Glutamatergic neuron (in vitro differentiated cells): ENCODE data around the gene EPB41L1. TPM values are rescaled to one million over a fixed set of nuclear protein-coding genes. Genes with fewer than 3 reads are reported as not detected.

Experiments
- DNase-seq: peaks from one replicate; pipeline ENCODE4 v3.0.0; 2022
- H3K27ac Mint-ChIP-seq: one replicate; pipeline ENCODE4 v1.8.0; 2020; ENCODE audit warnings: mild to moderate bottlenecking, mixed read lengths, inconsistent platforms; ENCODE audit not compliant: unreplicated experiment
- H3K27me3 Mint-ChIP-seq: one replicate; pipeline ENCODE4 v1.8.0; 2020; ENCODE audit warnings: mild to moderate bottlenecking, moderate library complexity, mixed read lengths, inconsistent platforms; ENCODE audit not compliant: unreplicated experiment
- H3K36me3 Mint-ChIP-seq: one replicate; pipeline ENCODE4 v1.8.0; 2020; ENCODE audit warnings: mild to moderate bottlenecking, mixed read lengths, inconsistent platforms; ENCODE audit not compliant: unreplicated experiment
- H3K4me1 Mint-ChIP-seq: one replicate; pipeline ENCODE4 v1.8.0; 2020; ENCODE audit warnings: mild to moderate bottlenecking, low read depth, mixed read lengths, inconsistent platforms; ENCODE audit not compliant: unreplicated experiment
- H3K4me3 Mint-ChIP-seq: one replicate; pipeline ENCODE4 v1.8.0; 2020; ENCODE audit warnings: mild to moderate bottlenecking, mixed read lengths, inconsistent platforms; ENCODE audit not compliant: unreplicated experiment
- H3K9me3 Mint-ChIP-seq: one replicate; pipeline ENCODE4 v1.8.0; 2020; ENCODE audit warnings: mild to moderate bottlenecking, moderate library complexity, mixed read lengths, inconsistent platforms; ENCODE audit not compliant: unreplicated experiment
- CTCF ChIP-seq: fragments of 200-600 bp; sonication (generic); IDR thresholded peaks from one replicate; pipeline ENCODE4 v1.5.0; 2021; ENCODE audit not compliant: partially characterized antibody, unreplicated experiment
- total RNA-seq: library from RNA; stranded (reverse); fragmentation: NEBNext Ultra II Directional; extraction: Animal tissue kit (Norgen Biotek cat#: 25700); gene quantifications from one replicate; pipeline ENCODE4 v1.2.1, GENCODE V29; 2021; ENCODE audit not compliant: unreplicated experiment

EPB41L1 gene
- total RNA-seq, 1 donor from 2014 or later: 54.1 TPM

- Mint-ChIP-seq H3K9me3 (no peaks in the 10 kb centered on the region), H3K4me3 (no peak overlapping the region), H3K27ac (no peak overlapping the region), H3K36me3 (no peaks in the 10 kb centered on the region), H3K27me3 (peaks cover 2% of the 10 kb centered on the region), H3K4me1 (peaks cover 11% of the 10 kb centered on the region)
- TF ChIP-seq CTCF: no peak
- no peak for DNase-seq
Observed at GRCh38 chr20:36249450-36249849, 94.9 kb downstream of the EPB41L1 start.

- no peak for DNase-seq
- TF ChIP-seq CTCF: no peak
- Mint-ChIP-seq H3K9me3 (no peaks in the 10 kb centered on the region), H3K4me3 (no peak overlapping the region), H3K36me3 (no peaks in the 10 kb centered on the region), H3K27me3 (peaks cover 2% of the 10 kb centered on the region), H3K27ac (no peak overlapping the region), H3K4me1 (peaks cover 11% of the 10 kb centered on the region)
Observed at GRCh38 chr20:36251426-36251825, 96.9 kb downstream of the EPB41L1 start.

GRCh38 chr20:36252511-36252910 lies 98.0 kb downstream of the EPB41L1 start:
- no peak for TF ChIP-seq CTCF
- Mint-ChIP-seq H3K4me1 (peaks cover 11% of the 10 kb centered on the region), H3K27ac (peak overlapping the region; percentile 25), H3K4me3 (no peak overlapping the region), H3K36me3 (no peaks in the 10 kb centered on the region), H3K27me3 (peaks cover 2% of the 10 kb centered on the region), H3K9me3 (no peaks in the 10 kb centered on the region)
- DNase-seq: no peak

- H3K4me3 Mint-ChIP-seq: no peak overlapping the region
- no peak for TF ChIP-seq CTCF
- DNase-seq: no peak
- H3K36me3 Mint-ChIP-seq: no peaks in the 10 kb centered on the region
- peaks cover 2% of the 10 kb centered on the region for H3K27me3 Mint-ChIP-seq
- no peak overlapping the region for H3K27ac Mint-ChIP-seq
- H3K4me1 Mint-ChIP-seq: peaks cover 11% of the 10 kb centered on the region
- H3K9me3 Mint-ChIP-seq: no peaks in the 10 kb centered on the region
Observed at GRCh38 chr20:36253036-36253435, 98.5 kb downstream of the EPB41L1 start.

- DNase-seq: no peak
- H3K27ac Mint-ChIP-seq: no peak overlapping the region
- TF ChIP-seq CTCF: no peak
- H3K4me1 Mint-ChIP-seq: peaks cover 11% of the 10 kb centered on the region
- peaks cover 1% of the 10 kb centered on the region for H3K9me3 Mint-ChIP-seq
- H3K36me3 Mint-ChIP-seq: no peaks in the 10 kb centered on the region
- H3K4me3 Mint-ChIP-seq: no peak overlapping the region
- H3K27me3 Mint-ChIP-seq: peaks cover 2% of the 10 kb centered on the region
Observed at GRCh38 chr20:36254076-36254475, 99.5 kb downstream of the EPB41L1 start.
